Measurements from ENCODE around the gene S100A5. TPM values are rescaled to one million over a fixed set of nuclear protein-coding genes. Genes with fewer than 3 reads are reported as not detected.

Gene S100A5
- total and polyA plus RNA-seq, 11 donors = not detected

DNA sequence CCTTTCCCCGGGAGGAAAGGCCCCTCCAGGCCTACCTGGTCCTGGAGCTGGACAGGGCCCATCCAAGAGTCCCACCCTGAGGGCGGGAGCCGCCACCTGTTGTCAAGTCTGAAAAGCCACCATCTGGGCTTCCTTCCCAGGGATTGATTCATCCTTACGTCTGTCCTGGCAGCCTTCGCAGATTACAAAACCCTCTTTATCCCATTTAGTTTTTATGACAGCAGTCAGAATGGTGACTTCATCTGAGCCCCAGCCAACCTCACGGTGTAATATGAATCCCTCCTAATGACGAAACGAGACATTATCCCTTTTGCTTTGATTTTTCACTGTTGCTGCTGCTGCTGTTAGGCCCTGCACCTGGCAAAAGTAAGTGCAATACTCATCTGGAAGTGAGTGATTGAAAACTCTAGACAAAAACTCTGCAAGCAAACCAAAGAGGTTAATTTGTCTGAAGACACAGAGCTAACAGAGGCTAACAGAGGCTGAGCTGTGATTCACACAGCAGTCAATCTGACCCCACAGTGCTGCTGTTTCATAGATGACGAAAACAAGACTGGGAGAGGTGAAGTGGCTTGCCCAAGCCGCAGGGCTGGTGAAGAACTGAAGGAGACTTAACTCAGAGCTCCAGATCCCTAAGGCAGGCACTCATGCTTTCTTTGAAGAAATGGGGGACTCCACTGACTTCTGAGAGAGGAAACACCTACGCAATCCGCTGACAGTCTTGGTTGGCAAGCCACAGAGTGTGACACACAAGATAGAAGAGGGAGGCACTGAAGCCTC, 50.3 kb downstream of the S100A5 start:
- Histone ChIP-seq H3K27ac (peak overlapping the region in 11 of 12 donors; percentile 20 to 80 (median 70)), H3K4me1 (peaks cover 0 to 39% (median 15%) of the 10 kb centered on the region in 12 donors), H3K36me3 (no peaks in the 10 kb centered on the region), H3K4me3 (peak overlapping the region in 1 of 12 donors; percentile 13), H3K27me3 (no peaks in the 10 kb centered on the region), H3K9me3 (no peaks in the 10 kb centered on the region)
- 32 to 52% (median 39%) methylated on average over 12 of the region's 12 CpGs for WGBS, 4 donors
- DNase-seq (peak in 4 of 5 donors; percentile 64 to 85 (median 74)), ATAC-seq (peak; percentile 17 to 76 (median 68))
- intact Hi-C loops (cut with DNase I) = no loop called here
- TF ChIP-seq, protein P1, sequence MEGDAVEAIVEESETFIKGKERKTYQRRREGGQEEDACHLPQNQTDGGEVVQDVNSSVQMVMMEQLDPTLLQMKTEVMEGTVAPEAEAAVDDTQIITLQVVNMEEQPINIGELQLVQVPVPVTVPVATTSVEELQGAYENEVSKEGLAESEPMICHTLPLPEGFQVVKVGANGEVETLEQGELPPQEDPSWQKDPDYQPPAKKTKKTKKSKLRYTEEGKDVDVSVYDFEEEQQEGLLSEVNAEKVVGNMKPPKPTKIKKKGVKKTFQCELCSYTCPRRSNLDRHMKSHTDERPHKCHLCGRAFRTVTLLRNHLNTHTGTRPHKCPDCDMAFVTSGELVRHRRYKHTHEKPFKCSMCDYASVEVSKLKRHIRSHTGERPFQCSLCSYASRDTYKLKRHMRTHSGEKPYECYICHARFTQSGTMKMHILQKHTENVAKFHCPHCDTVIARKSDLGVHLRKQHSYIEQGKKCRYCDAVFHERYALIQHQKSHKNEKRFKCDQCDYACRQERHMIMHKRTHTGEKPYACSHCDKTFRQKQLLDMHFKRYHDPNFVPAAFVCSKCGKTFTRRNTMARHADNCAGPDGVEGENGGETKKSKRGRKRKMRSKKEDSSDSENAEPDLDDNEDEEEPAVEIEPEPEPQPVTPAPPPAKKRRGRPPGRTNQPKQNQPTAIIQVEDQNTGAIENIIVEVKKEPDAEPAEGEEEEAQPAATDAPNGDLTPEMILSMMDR (IDR thresholded peaks at IDR 0.05) = no peak
- no peak for TF ChIP-seq POLR2A (IDR thresholded peaks at IDR 0.05)

DNA sequence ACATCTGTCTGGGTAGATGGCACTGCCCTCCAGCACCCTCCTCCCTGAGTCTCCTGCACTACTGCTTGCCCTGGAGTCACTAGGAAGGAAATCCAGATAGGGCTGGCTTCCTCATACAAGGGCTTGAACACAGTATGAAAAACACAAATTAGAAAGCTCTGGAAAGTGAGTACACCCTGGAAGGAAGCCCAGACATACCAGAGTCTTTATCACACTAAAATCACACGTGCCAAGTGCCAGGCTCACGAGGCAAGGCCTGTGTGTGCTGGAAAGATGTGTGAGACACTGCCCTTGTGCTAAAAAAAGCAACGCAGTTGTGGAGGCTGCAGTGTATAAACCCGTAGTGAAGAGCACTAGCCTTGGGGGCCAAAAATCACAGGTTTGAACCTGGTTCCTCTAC, 52.0 kb downstream of the S100A5 start:
- H3K9me3 ChIP-seq = no peaks in the 10 kb centered on the region
- ATAC-seq (peak; percentile 71 to 85 (median 82)), DNase-seq (peak in 4 of 5 donors; percentile 48 to 63 (median 60))
- no peak for TF ChIP-seq POLR2A (IDR thresholded peaks at IDR 0.05)
- TF ChIP-seq, protein P1 (IDR thresholded peaks at IDR 0.05) = no peak
- 8 to 24% (median 18%) methylated on average over 4 of the region's 4 CpGs for WGBS, 4 donors
- H3K36me3 ChIP-seq = no peaks in the 10 kb centered on the region
- intact Hi-C loops (cut with DNase I) = no loop called here
- peak overlapping the region in 8 of 12 donors; percentile 36 to 80 (median 66) for H3K27ac ChIP-seq
- no peak overlapping the region for H3K4me3 ChIP-seq
- H3K27me3 ChIP-seq = peaks cover 0 to 5% (median 0%) of the 10 kb centered on the region in 9 donors
- H3K4me1 ChIP-seq = peaks cover 0 to 31% (median 14%) of the 10 kb centered on the region in 12 donors

DNA sequence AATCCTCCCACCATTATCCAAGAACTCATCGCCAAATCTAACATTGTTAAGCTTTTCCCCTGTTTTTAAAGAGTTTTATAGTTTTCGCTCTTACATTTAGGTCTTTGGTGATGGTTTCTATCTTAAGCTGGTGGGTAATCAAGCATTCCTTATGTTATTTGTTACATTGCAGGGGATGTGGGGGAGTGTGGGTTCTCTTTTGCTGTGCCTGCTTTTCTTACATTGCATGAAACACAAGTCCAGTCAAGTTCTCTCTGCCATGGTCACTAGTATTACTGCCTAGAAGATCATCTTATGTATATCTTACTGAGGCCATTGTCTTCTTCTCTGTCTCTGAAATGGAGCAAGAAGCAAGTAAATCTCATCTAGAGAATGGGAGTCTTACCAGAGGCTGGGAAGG, 53.0 kb downstream of the S100A5 start:
- 94 to 99% (median 97%) methylated on average over 2 of the region's 2 CpGs for WGBS, 4 donors
- Histone ChIP-seq H3K27ac (no peak overlapping the region), H3K4me1 (peaks cover 0 to 24% (median 12%) of the 10 kb centered on the region in 12 donors), H3K9me3 (no peaks in the 10 kb centered on the region), H3K36me3 (no peaks in the 10 kb centered on the region), H3K27me3 (peaks cover 0 to 5% (median 0%) of the 10 kb centered on the region in 9 donors), H3K4me3 (no peak overlapping the region)
- no peak for DNase-seq
- TF ChIP-seq, protein P1 (IDR thresholded peaks at IDR 0.05) = no peak
- no peak for TF ChIP-seq POLR2A (IDR thresholded peaks at IDR 0.05)
- no peak for ATAC-seq
- intact Hi-C loops (cut with DNase I) = no loop called here

Other genes starting within 250 kb of the S100A5 start
- not detected for gene PGLYRP3, start 228.0 kb downstream of the S100A5 start, total RNA-seq
- not detected for gene PGLYRP3, start 228.0 kb downstream of the S100A5 start, polyA plus RNA-seq
- not detected for gene PGLYRP4, start 192.1 kb downstream of the S100A5 start, total RNA-seq
- gene PGLYRP4, start 192.1 kb downstream of the S100A5 start, polyA plus RNA-seq = not detected
- gene S100A9, start 183.1 kb downstream of the S100A5 start, total RNA-seq = 100 to 1,000 TPM in 3 of 9 donors, 10 to 100 TPM in 5, 1 to 10 TPM in 1; 5.7 to 350 (median 76.2) TPM
- gene S100A9, start 183.1 kb downstream of the S100A5 start, polyA plus RNA-seq = 100 to 1,000 TPM in 1 of 2 donors, 10 to 100 TPM in 1; 43.3 to 202 TPM
- gene S100A12, start 165.3 kb downstream of the S100A5 start, total RNA-seq = 1 to 10 TPM in 8 of 9 donors, not detected in 1; 1.2 to 8.9 (median 3.7) TPM
- gene S100A12, start 165.3 kb downstream of the S100A5 start, polyA plus RNA-seq = 1 to 10 TPM; 5.1 to 9.1 TPM
- 100 to 1,000 TPM in 2 of 9 donors, 10 to 100 TPM in 6, 1 to 10 TPM in 1; 6.0 to 199 (median 27.2) TPM for gene S100A8, start 149.9 kb downstream of the S100A5 start, total RNA-seq
- gene S100A8, start 149.9 kb downstream of the S100A5 start, polyA plus RNA-seq = 10 to 100 TPM; 32.3 to 72.9 TPM
- gene S100A7A, start 124.4 kb downstream of the S100A5 start, total RNA-seq = not detected
- not detected for gene S100A7A, start 124.4 kb downstream of the S100A5 start, polyA plus RNA-seq
- gene S100A7, start 80.3 kb downstream of the S100A5 start, total RNA-seq = not detected
- gene S100A7, start 80.3 kb downstream of the S100A5 start, polyA plus RNA-seq = not detected
- gene S100A6, start 4.9 kb downstream of the S100A5 start, total RNA-seq = 100 to 1,000 TPM; 157 to 415 (median 301) TPM
- 1,000 to 10,000 TPM in 1 of 2 donors, 100 to 1,000 TPM in 1; 371 to 1,213 TPM for gene S100A6, start 4.9 kb downstream of the S100A5 start, polyA plus RNA-seq
- gene S100A4, start 4.9 kb upstream of the S100A5 start, total RNA-seq = 100 to 1,000 TPM in 4 of 9 donors, 10 to 100 TPM in 5; 56.9 to 214 (median 96.1) TPM
- 100 to 1,000 TPM; 214 to 398 TPM for gene S100A4, start 4.9 kb upstream of the S100A5 start, polyA plus RNA-seq
- gene S100A3, start 8.3 kb upstream of the S100A5 start, total RNA-seq = 1 to 10 TPM in 4 of 9 donors, under 1 TPM in 3, not detected in 2; 0.57 to 5.9 (median 1.1) TPM
- 1 to 10 TPM; 1.6 to 5.2 TPM for gene S100A3, start 8.3 kb upstream of the S100A5 start, polyA plus RNA-seq
- gene S100A2, start 24.9 kb upstream of the S100A5 start, total RNA-seq = 1 to 10 TPM in 8 of 9 donors, not detected in 1; 1.3 to 4.0 (median 2.4) TPM
- 1 to 10 TPM; 2.8 to 5.1 TPM for gene S100A2, start 24.9 kb upstream of the S100A5 start, polyA plus RNA-seq
- 10 to 100 TPM; 37.2 to 92.6 (median 45.4) TPM for gene S100A16, start 72.2 kb upstream of the S100A5 start, total RNA-seq
- 100 to 1,000 TPM in 1 of 2 donors, 10 to 100 TPM in 1; 72.6 to 233 TPM for gene S100A16, start 72.2 kb upstream of the S100A5 start, polyA plus RNA-seq
- gene S100A14, start 75.4 kb upstream of the S100A5 start, total RNA-seq = 1 to 10 TPM in 7 of 9 donors, under 1 TPM in 1, not detected in 1; 0.79 to 6.1 (median 3.9) TPM
- gene S100A14, start 75.4 kb upstream of the S100A5 start, polyA plus RNA-seq = 1 to 10 TPM; 1.7 to 4.4 TPM
- 100 to 1,000 TPM in 7 of 9 donors, 10 to 100 TPM in 2; 98.1 to 189 (median 132) TPM for gene S100A13, start 86.6 kb upstream of the S100A5 start, total RNA-seq
- gene S100A13, start 86.6 kb upstream of the S100A5 start, polyA plus RNA-seq = 100 to 1,000 TPM; 173 to 272 TPM
- gene S100A1, start 87.5 kb upstream of the S100A5 start, total RNA-seq = 1,000 to 10,000 TPM; 1,023 to 2,291 (median 2,114) TPM
- gene S100A1, start 87.5 kb upstream of the S100A5 start, polyA plus RNA-seq = 1,000 to 10,000 TPM in 1 of 2 donors, 100 to 1,000 TPM in 1; 752 to 3,565 TPM
- 10 to 100 TPM; 48.4 to 92.0 (median 67.7) TPM for gene CHTOP, start 93.1 kb upstream of the S100A5 start, total RNA-seq
- gene CHTOP, start 93.1 kb upstream of the S100A5 start, polyA plus RNA-seq = 10 to 100 TPM; 72.9 to 73.4 TPM
- gene SNAPIN, start 117.8 kb upstream of the S100A5 start, total RNA-seq = 10 to 100 TPM; 53.7 to 88.7 (median 70.8) TPM
- gene SNAPIN, start 117.8 kb upstream of the S100A5 start, polyA plus RNA-seq = 10 to 100 TPM; 57.7 to 58.9 TPM
- gene ILF2, start 130.1 kb upstream of the S100A5 start, total RNA-seq = 10 to 100 TPM; 65.0 to 92.3 (median 74.2) TPM
- 100 to 1,000 TPM in 1 of 2 donors, 10 to 100 TPM in 1; 22.1 to 163 TPM for gene ILF2, start 130.1 kb upstream of the S100A5 start, polyA plus RNA-seq
- 10 to 100 TPM in 6 of 9 donors, 1 to 10 TPM in 3; 7.1 to 26.9 (median 12.0) TPM for gene NPR1, start 137.8 kb upstream of the S100A5 start, total RNA-seq
- 10 to 100 TPM; 12.2 to 26.6 TPM for gene NPR1, start 137.8 kb upstream of the S100A5 start, polyA plus RNA-seq
- gene INTS3, start 187.1 kb upstream of the S100A5 start, total RNA-seq = 10 to 100 TPM; 19.6 to 33.2 (median 30.7) TPM
- 10 to 100 TPM; 21.9 to 41.8 TPM for gene INTS3, start 187.1 kb upstream of the S100A5 start, polyA plus RNA-seq
- 10 to 100 TPM in 5 of 9 donors, 1 to 10 TPM in 4; 7.9 to 37.1 (median 10.3) TPM for gene SLC27A3, start 234.5 kb upstream of the S100A5 start, total RNA-seq
- gene SLC27A3, start 234.5 kb upstream of the S100A5 start, polyA plus RNA-seq = 10 to 100 TPM; 18.4 to 29.4 TPM

Measured in heart left ventricle (tissue), 16 donors.